HepG2 (cell line): ENCODE results near the gene SLC2A10. TPM values are rescaled to one million over a fixed set of nuclear protein-coding genes. Genes with fewer than 3 reads are reported as not detected.

ENCODE experiments used
- ATM ChIP-seq: fragments of 450-650 bp; IDR thresholded peaks from 2 replicates; pipeline ENCODE4 v1.7.1; 2017; ENCODE audit warnings: mild to moderate bottlenecking, borderline replicate concordance
- CC2D1A ChIP-seq: sonication (generic); formaldehyde crosslinking; IDR thresholded peaks from 2 replicates; pipeline ENCODE4 v1.8.1; 2023; ENCODE audit warnings: mild to moderate bottlenecking, missing genetic modification reagents
- PITX1 ChIP-seq: sonication (generic); formaldehyde crosslinking; IDR thresholded peaks from 2 replicates; pipeline ENCODE4 v1.5.1; 2020; ENCODE audit warnings: mild to moderate bottlenecking, missing genetic modification reagents
- RBM39 ChIP-seq: fragments of 200-400 bp; formaldehyde crosslinking; IDR thresholded peaks from one replicate; pipeline ENCODE4 v1.6.1; 2018; ENCODE audit warnings: antibody characterized with exemption, mild to moderate bottlenecking, low read depth, low read length; ENCODE audit not compliant: poor library complexity, severe bottlenecking
- SATB2 ChIP-seq: sonication (generic); formaldehyde crosslinking; IDR thresholded peaks from 2 replicates; pipeline ENCODE4 v1.5.0; 2020; ENCODE audit warnings: missing genetic modification reagents
- SCMH1 ChIP-seq: sonication (generic); formaldehyde crosslinking; IDR thresholded peaks from 2 replicates; pipeline ENCODE4 v1.9.0; 2021; ENCODE audit warnings: missing genetic modification reagents, mild to moderate bottlenecking, borderline replicate concordance
- SETDB1 ChIP-seq: sonication (generic); formaldehyde crosslinking; IDR thresholded peaks from 2 replicates; pipeline ENCODE4 v1.5.1; 2020; ENCODE audit warnings: missing genetic modification reagents, mild to moderate bottlenecking, borderline replicate concordance
- SYNCRIP ChIP-seq: fragments of 200-400 bp; formaldehyde crosslinking; IDR thresholded peaks from 2 replicates; pipeline ENCODE4 v1.6.1; 2018; ENCODE audit warnings: mild to moderate bottlenecking, low read depth, low read length; ENCODE audit not compliant: insufficient read depth
- ZNF205 ChIP-seq: IDR thresholded peaks from 2 replicates; pipeline ENCODE4 v1.6.1; 2018; ENCODE audit warnings: missing biosample characterization, missing genetic modification reagents
- ZNF558 ChIP-seq: sonication (generic); formaldehyde crosslinking; IDR thresholded peaks from 2 replicates; pipeline ENCODE4 v1.9.0; 2022; ENCODE audit warnings: mild to moderate bottlenecking, missing genetic modification reagents, borderline replicate concordance
- ZNF567 ChIP-seq: sonication (generic); formaldehyde crosslinking; IDR thresholded peaks from 2 replicates; pipeline ENCODE4 v1.8.1; 2023; ENCODE audit warnings: mild to moderate bottlenecking, missing genetic modification reagents, borderline replicate concordance
- ZNF569 ChIP-seq: sonication (generic); formaldehyde crosslinking; IDR thresholded peaks from 2 replicates; pipeline ENCODE4 v1.5.0; 2020; ENCODE audit warnings: mild to moderate bottlenecking, missing genetic modification reagents, moderate library complexity, borderline replicate concordance
- ZNF589 ChIP-seq: sonication (generic); formaldehyde crosslinking; conservative IDR thresholded peaks from 2 replicates; pipeline ENCODE4 v1.8.0; 2022; ENCODE audit warnings: mild to moderate bottlenecking, moderate library complexity, missing genetic modification reagents
- ZNF605 ChIP-seq: sonication (generic); formaldehyde crosslinking; IDR thresholded peaks from 2 replicates; pipeline ENCODE4 v1.8.0; 2022; ENCODE audit warnings: mild to moderate bottlenecking, missing genetic modification reagents
- ZNF790 ChIP-seq: sonication (generic); formaldehyde crosslinking; IDR thresholded peaks from 2 replicates; pipeline ENCODE4 v1.8.0; 2022; ENCODE audit warnings: missing genetic modification reagents, mild to moderate bottlenecking, borderline replicate concordance
- polyA plus RNA-seq, 8 experiments: library from polyadenylated mRNA; depleted of rRNA in 3 of 8; stranded (reverse) in 7 of 8; unstranded in 1 of 8; fragments of >200 nt; fragmentation: Illumina TruSeq in 4 of 8; extraction: Trizol in 4 of 8; gene quantifications; 2 replicates each; pipeline versions ENCODE4 v1.2.1 to v1.2.3, GENCODE V29; 2011 to 2016; ENCODE audit warnings: low read depth in 4 of 8, missing spikeins in 1 of 8, mixed read lengths in 1 of 8; ENCODE audit not compliant: insufficient read depth in 1 of 8
- total RNA-seq, 5 experiments: library from RNA; depleted of rRNA; stranded (reverse); fragments of >200 nt; fragmentation: Illumina TruSeq; extraction: Trizol; gene quantifications; 2 replicates each; pipeline ENCODE4 v1.2.3, GENCODE V29; 2016; ENCODE audit warnings: low read depth in 1 of 5
- TF ChIP-seq, protein P1 (sequence below): sonication (generic); formaldehyde crosslinking; IDR thresholded peaks from 2 replicates; pipeline ENCODE4 v1.4.0; 2020; ENCODE audit warnings: missing genetic modification reagents, borderline replicate concordance
- TF ChIP-seq, protein P2 (sequence below): sonication (generic); formaldehyde crosslinking; conservative IDR thresholded peaks from 2 replicates; pipeline ENCODE4 v1.8.1; 2023; ENCODE audit warnings: missing genetic modification reagents
- TF ChIP-seq, protein P3 (sequence below): sonication (generic); formaldehyde crosslinking; IDR thresholded peaks from 2 replicates; pipeline ENCODE4 v1.4.0; 2020; ENCODE audit warnings: missing genetic modification reagents
- TF ChIP-seq, protein P4 (sequence below): sonication (generic); formaldehyde crosslinking; IDR thresholded peaks from 2 replicates; pipeline ENCODE4 v1.8.0; 2022; ENCODE audit warnings: mild to moderate bottlenecking, missing genetic modification reagents; ENCODE audit not compliant: insufficient replicate concordance
- TF ChIP-seq, protein P5 (sequence below): IDR thresholded peaks from 2 replicates; pipeline ENCODE4 v1.6.1; 2016; ENCODE audit warnings: missing biosample characterization, missing genetic modification reagents, low read depth

Gene SLC2A10
- total and polyA plus RNA-seq, 2 of the 13 experiments (the other 11 are each of a cell fraction or from before 2014, with no cell fraction given) = 16.0 to 18.4 TPM

DNA sequence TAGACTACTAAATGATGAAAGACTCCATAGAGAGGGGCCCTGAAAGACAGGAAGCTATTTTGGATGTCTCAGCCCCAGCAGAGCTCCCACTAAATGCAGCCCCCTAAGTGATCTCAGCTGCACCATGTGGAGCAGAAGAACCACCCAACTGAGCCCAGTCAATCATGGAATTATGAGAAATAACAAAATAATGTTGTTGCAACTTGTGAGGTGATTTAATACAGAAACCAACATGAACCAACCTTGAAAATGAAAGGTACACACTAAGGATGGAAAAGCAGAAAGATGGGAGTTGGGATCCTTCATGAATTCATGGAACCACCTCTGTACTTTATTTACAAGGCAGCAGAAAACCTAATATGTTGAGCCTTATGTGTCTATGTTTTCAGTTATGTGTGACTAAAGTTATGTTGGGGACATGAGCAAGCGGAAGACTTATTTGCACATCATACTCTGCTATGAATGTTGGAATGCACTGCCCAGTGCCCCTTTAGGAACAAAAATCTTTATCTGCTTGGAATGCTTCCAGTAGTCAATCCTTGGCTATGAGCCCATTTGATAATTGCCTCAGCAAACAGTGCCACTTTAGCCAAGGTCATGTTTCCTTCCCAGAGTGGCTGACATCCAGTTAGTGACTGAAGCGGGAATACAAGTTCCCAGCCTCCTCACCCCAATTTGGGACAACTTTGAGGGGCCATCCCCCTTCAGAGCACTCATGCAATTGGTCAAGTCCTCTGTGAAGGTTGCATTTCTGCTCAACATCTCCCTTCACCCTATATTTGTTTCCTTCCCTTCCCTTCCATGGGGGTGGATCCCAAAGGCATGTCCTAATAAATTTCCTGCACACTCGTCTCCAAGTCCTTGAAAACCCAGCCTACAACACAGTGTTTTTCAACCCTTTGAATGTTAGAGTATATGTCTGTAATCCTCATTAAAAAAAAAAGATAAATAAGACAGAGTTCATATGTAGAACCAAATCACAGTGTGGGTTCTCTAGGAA, 38.6 kb upstream of the SLC2A10 start (continued):
- TF ChIP-seq SATB2 (CRISPR knock-in tag) = peak; percentile 13; the same call in 1 of the 2 replicates
- TF ChIP-seq ZNF205 (CRISPR knock-in tag) = peak; percentile 88; the same call in 1 of the 2 replicates
- no peak for TF ChIP-seq RBM39
- TF ChIP-seq ZNF567 = peak; percentile 27; the same call in 1 of the 2 replicates
- TF ChIP-seq, protein P1, sequence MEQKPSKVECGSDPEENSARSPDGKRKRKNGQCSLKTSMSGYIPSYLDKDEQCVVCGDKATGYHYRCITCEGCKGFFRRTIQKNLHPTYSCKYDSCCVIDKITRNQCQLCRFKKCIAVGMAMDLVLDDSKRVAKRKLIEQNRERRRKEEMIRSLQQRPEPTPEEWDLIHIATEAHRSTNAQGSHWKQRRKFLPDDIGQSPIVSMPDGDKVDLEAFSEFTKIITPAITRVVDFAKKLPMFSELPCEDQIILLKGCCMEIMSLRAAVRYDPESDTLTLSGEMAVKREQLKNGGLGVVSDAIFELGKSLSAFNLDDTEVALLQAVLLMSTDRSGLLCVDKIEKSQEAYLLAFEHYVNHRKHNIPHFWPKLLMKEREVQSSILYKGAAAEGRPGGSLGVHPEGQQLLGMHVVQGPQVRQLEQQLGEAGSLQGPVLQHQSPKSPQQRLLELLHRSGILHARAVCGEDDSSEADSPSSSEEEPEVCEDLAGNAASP (CRISPR knock-in tag) = peak; percentile 96; the same call in 1 of the 2 replicates
- TF ChIP-seq, protein P2, sequence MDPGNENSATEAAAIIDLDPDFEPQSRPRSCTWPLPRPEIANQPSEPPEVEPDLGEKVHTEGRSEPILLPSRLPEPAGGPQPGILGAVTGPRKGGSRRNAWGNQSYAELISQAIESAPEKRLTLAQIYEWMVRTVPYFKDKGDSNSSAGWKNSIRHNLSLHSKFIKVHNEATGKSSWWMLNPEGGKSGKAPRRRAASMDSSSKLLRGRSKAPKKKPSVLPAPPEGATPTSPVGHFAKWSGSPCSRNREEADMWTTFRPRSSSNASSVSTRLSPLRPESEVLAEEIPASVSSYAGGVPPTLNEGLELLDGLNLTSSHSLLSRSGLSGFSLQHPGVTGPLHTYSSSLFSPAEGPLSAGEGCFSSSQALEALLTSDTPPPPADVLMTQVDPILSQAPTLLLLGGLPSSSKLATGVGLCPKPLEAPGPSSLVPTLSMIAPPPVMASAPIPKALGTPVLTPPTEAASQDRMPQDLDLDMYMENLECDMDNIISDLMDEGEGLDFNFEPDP (CRISPR knock-in tag) = no peak; the same call in 1 of the 2 replicates
- TF ChIP-seq ZNF605 (CRISPR knock-in tag) = peak; percentile 80
- TF ChIP-seq ATM = no peak
- TF ChIP-seq, protein P3, sequence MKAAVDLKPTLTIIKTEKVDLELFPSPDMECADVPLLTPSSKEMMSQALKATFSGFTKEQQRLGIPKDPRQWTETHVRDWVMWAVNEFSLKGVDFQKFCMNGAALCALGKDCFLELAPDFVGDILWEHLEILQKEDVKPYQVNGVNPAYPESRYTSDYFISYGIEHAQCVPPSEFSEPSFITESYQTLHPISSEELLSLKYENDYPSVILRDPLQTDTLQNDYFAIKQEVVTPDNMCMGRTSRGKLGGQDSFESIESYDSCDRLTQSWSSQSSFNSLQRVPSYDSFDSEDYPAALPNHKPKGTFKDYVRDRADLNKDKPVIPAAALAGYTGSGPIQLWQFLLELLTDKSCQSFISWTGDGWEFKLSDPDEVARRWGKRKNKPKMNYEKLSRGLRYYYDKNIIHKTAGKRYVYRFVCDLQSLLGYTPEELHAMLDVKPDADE = no peak
- peak; percentile 95 for TF ChIP-seq SETDB1 (CRISPR knock-in tag)
- TF ChIP-seq, protein P4, sequence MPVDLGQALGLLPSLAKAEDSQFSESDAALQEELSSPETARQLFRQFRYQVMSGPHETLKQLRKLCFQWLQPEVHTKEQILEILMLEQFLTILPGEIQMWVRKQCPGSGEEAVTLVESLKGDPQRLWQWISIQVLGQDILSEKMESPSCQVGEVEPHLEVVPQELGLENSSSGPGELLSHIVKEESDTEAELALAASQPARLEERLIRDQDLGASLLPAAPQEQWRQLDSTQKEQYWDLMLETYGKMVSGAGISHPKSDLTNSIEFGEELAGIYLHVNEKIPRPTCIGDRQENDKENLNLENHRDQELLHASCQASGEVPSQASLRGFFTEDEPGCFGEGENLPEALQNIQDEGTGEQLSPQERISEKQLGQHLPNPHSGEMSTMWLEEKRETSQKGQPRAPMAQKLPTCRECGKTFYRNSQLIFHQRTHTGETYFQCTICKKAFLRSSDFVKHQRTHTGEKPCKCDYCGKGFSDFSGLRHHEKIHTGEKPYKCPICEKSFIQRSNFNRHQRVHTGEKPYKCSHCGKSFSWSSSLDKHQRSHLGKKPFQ = peak; percentile 32
- TF ChIP-seq CC2D1A (CRISPR knock-in tag) = 0 out of 2 replicates have a peak, but pooled peaks have one; percentile 38
- no peak for TF ChIP-seq ZNF569 (CRISPR knock-in tag)
- TF ChIP-seq, protein P5, sequence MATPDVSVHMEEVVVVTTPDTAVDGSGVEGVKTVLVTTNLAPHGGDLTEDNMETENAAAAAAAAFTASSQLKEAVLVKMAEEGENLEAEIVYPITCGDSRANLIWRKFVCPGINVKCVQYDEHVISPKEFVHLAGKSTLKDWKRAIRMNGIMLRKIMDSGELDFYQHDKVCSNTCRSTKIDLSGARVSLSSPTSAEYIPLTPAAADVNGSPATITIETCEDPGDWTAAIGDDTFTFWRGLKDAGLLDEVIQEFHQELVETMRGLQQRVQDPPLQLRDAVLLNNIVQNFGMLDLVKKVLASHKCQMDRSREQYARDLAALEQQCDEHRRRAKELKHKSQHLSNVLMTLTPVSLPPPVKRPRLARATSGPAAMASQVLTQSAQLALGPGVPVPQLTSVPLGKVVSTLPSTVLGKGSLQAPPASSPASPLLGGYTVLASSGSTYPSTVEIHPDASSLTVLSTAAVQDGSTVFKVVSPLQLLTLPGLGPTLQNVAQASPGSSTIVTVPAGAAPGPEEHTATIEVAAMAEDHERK (CRISPR knock-in tag) = no peak; the same call in 1 of the 2 replicates
- no peak for TF ChIP-seq SCMH1 (CRISPR knock-in tag)
- TF ChIP-seq ZNF558 = no peak; the same call in 1 of the 2 replicates
- peak; percentile 94 for TF ChIP-seq PITX1 (CRISPR knock-in tag)
- TF ChIP-seq ZNF790 (CRISPR knock-in tag) = no peak
- no peak for TF ChIP-seq SYNCRIP
- TF ChIP-seq ZNF589 = no peak; the same call in 1 of the 2 replicates
